Measurements from ENCODE around the gene IL36RN. TPM values are rescaled to one million over a fixed set of nuclear protein-coding genes. Genes with fewer than 3 reads are reported as not detected.

The IL36RN gene
- total RNA-seq, 1 donor from 2014 or later, result not detected

- no peak for DNase-seq (ENCODE audit: low read depth in 2 of 2)
Observed at GRCh38 chr2:113050921-113051895, 7.8 kb upstream of the IL36RN start.

- no peak for DNase-seq (ENCODE audit: low read depth in 2 of 2)
Observed at GRCh38 chr2:113052396-113052917, 6.5 kb upstream of the IL36RN start, which contains the start of gene IL36B. Gene IL36B (minus strand): TSS chr2:113052867.

- no peak for DNase-seq (ENCODE audit: low read depth in 2 of 2)
Observed at GRCh38 chr2:113053666-113054065, 5.3 kb upstream of the IL36RN start.

GRCh38 chr2:113054066-113054465, 4.9 kb upstream of the IL36RN start:
- DNase-seq (ENCODE audit: low read depth in 2 of 2), result no peak

- no peak for DNase-seq (ENCODE audit: low read depth in 2 of 2)
Observed at GRCh38 chr2:113056521-113056920, 2.5 kb upstream of the IL36RN start.

GRCh38 chr2:113057117-113057516, 1.9 kb upstream of the IL36RN start:
- DNase-seq (ENCODE audit: low read depth in 2 of 2), result no peak

- no peak for DNase-seq (ENCODE audit: low read depth in 2 of 2)
Observed at GRCh38 chr2:113058411-113058994, 495 bp upstream of the IL36RN start.

- no peak for DNase-seq (ENCODE audit: low read depth in 2 of 2)
Observed at GRCh38 chr2:113060396-113060795, 1.4 kb downstream of the IL36RN start.

- DNase-seq (ENCODE audit: low read depth in 2 of 2), result no peak
Observed at GRCh38 chr2:113060796-113061195, 1.8 kb downstream of the IL36RN start.

- DNase-seq (ENCODE audit: low read depth in 2 of 2), result no peak
Observed at GRCh38 chr2:113061241-113061640, 2.2 kb downstream of the IL36RN start.

- DNase-seq (ENCODE audit: low read depth in 2 of 2), result no peak
Observed at GRCh38 chr2:113061896-113062770, 3.1 kb downstream of the IL36RN start.

GRCh38 chr2:113064281-113064680, 5.3 kb downstream of the IL36RN start:
- DNase-seq (ENCODE audit: low read depth in 2 of 2), result no peak

GRCh38 chr2:113064898-113065297, 5.9 kb downstream of the IL36RN start:
- no peak for DNase-seq (ENCODE audit: low read depth in 2 of 2)

- no peak for DNase-seq (ENCODE audit: low read depth in 2 of 2)
Observed at GRCh38 chr2:113067681-113068080, 8.7 kb downstream of the IL36RN start, which contains the start of gene IL1F10. Gene IL1F10 (plus strand): TSS chr2:113067970. CDS start chr2:113072739, 4,769 bp downstream.

GRCh38 chr2:113068249-113068648, 9.3 kb downstream of the IL36RN start:
- DNase-seq (ENCODE audit: low read depth in 2 of 2), result no peak

- DNase-seq (ENCODE audit: low read depth in 2 of 2), result no peak
Observed at GRCh38 chr2:113068706-113069485, 9.9 kb downstream of the IL36RN start.

GRCh38 chr2:113069676-113070605, 10.9 kb downstream of the IL36RN start:
- no peak for DNase-seq (ENCODE audit: low read depth in 2 of 2)

- no peak for DNase-seq (ENCODE audit: low read depth in 2 of 2)
Observed at GRCh38 chr2:113070606-113070975, 11.6 kb downstream of the IL36RN start.

- DNase-seq (ENCODE audit: low read depth in 2 of 2), result no peak
Observed at GRCh38 chr2:113072584-113072983, 13.6 kb downstream of the IL36RN start.
